H4 (cell line): ENCODE measurements around the gene FOXE3. TPM values are rescaled to one million over a fixed set of nuclear protein-coding genes. Genes with fewer than 3 reads are reported as not detected.

Source experiments
- DNase-seq: peaks from one replicate; pipeline ENCODE4 v3.0.0-alpha.2; 2015; ENCODE audit warnings: low spot score
- total RNA-seq: library from RNA; depleted of rRNA; stranded (reverse); fragments of >200 nt; shearing (Covaris generic); gene quantifications from 2 replicates; pipeline ENCODE4 v1.2.3, GENCODE V29; 2014

Gene FOXE3
- total RNA-seq, 1 experiment from 2014 or later, result not detected

DNA sequence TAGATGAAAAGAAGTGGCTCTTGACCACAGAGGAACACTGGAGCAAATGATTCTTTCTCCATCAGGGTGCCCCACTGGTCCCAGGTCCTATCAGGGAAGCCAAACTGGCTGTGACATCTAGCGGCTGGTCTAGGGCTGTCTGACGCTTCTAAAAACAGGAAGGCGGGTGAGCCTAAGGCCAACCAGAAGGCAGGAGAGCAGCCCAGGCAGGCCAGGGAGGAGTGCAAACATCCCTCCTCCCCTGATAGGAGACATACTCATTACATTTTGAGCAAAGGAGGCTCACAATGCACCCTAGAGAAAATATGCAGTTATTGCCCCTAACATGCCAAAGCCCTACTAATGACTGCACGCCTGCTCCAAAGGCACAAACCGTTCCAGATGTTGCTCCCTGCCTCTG, 10.4 kb upstream of the FOXE3 start:
- no peak for DNase-seq

GRCh38 chr1:47406966-47407365, 9.1 kb upstream of the FOXE3 start:
- no peak for DNase-seq

DNA sequence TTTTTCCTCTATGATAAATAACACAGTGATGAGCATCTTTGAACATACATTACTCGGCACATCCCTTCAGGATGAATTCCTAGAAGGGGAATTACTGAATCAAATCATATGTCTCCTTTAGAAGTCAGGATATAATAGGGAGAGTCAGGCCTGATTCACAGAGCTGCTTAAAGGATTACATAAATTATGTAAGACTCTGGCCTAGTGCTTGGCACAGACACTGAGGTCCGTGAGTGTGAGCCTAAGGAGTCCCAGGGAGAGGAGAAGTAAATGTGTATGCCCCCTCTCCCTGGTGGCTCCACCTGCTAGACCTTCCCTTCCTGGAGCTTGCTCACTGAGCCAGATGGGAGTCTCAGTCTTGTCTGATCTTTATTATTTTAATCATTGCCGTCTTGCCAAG, 8.6 kb upstream of the FOXE3 start:
- DNase-seq, result no peak

DNA sequence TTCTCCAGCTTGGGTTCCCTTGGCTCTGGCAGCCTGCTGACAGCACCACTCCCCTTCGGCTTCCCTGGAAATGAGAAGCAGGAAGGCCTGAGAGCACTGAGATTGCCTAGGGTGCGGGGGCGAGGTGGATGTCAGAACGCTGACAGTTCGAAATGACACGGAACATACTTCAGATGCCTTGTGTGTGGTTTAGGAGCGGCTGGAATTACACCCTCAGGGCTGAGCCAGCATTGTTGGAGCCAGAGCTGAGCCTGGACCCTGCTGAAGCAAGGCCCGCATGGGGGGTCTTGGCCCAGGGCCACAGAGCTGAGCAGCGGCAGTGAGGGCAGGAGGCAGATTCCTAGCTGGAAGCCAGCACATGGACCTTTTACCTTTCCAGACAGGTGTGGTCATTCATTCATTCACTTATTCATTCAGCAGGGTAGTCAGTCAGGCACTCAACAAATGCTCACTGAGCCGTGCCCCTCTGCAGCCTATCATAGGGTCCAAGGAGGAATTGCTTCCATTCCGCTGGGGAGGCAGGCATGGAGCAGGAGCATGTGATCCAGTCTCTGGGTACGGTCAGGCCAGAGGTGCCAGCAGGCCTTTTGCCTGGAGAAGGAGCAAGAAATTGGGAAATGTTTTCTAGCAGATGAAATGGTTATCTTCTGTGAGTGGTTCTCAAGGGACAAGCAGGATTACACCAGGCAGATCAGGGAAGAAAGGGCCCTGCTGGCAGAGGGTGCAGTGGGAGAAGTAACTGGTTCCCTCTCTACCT, 6.6 kb upstream of the FOXE3 start:
- peak; percentile 57 for DNase-seq

- no peak for DNase-seq
Measured at GRCh38 chr1:47410068-47410455, 6.0 kb upstream of the FOXE3 start.

GRCh38 chr1:47411436-47411835, 4.6 kb upstream of the FOXE3 start:
- no peak for DNase-seq

GRCh38 chr1:47412437-47412836, 3.6 kb upstream of the FOXE3 start:
- DNase-seq, result no peak

DNA sequence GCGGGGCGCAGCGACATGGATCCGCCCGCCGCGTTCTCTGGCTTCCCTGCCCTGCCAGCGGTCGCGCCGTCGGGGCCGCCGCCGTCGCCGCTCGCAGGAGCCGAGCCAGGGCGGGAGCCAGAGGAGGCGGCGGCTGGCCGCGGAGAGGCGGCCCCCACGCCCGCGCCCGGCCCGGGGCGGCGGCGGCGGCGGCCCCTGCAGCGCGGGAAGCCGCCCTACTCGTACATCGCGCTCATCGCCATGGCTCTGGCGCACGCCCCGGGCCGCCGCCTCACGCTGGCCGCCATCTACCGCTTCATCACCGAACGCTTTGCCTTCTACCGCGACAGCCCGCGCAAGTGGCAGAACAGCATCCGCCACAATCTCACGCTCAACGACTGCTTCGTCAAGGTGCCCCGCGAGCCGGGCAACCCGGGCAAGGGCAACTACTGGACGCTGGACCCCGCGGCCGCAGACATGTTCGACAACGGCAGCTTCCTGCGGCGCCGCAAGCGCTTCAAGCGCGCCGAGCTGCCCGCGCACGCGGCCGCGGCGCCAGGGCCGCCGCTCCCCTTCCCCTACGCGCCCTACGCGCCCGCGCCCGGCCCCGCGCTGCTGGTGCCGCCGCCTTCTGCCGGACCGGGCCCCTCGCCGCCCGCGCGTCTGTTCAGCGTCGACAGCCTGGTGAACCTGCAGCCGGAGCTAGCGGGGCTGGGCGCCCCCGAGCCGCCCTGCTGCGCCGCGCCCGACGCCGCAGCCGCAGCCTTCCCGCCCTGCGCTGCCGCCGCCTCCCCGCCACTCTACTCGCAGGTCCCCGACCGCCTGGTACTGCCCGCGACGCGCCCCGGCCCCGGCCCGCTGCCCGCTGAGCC, 459 bp downstream of the FOXE3 start:
- DNase-seq, result no peak

GRCh38 chr1:47417170-47418044, 1.3 kb downstream of the FOXE3 start:
- DNase-seq, result no peak

DNA sequence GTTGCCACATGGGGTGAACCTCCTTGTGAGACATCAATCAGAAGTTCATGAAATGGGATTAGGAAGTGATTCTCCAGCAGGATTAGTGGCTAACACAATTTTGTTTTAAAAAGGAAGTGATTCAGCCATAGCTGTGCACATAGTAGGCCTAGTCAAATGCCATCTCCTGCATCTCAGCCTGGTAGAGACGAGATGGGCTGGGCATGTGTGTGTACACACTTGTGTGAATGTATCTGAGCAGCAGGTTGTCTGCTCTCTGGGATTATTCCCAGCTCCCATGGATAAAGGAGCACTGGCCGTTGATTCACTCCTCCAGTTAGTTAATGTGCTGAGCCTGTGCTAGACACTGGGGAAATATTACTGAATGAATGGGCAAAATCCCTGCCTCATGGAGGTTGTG, 2.0 kb downstream of the FOXE3 start:
- DNase-seq, result no peak

GRCh38 chr1:47418681-47419325, 2.7 kb downstream of the FOXE3 start:
- no peak for DNase-seq

DNA sequence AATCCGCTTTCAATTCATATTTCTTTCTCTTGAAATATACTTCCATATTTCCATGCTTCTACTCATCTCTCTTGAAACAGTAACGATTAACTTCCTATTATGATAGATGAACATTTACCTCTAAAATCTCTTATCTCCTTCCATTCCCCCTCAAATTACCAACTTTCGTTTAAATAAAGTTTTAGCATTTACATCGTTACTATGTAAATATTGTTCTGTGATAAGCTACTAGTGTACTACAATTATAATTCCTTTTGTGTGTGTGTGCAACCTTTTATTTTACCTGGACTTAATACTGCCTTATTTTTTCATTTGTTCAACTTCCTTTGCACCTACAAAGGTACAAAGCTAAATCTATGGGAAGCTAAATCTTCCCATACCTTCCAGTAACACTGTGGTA, 4.5 kb downstream of the FOXE3 start:
- no peak for DNase-seq

DNA sequence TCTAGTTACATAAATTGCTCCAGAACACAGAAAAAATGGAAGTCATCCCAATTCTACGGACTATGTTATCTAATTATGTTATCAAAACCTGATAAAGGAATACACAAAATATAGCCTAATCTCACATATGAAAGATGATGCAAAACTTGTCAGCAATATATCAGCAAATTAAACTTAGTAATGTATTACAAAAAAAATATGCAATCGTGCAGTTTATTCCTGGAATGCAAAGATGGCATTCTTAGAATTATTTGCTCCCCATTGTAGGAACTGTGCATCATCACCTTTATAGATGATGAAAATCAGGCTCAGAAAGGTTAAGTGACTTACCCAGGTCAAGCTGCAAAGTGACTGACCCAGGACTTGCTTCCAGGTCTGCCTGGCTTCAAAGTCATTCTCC, 7.8 kb downstream of the FOXE3 start:
- DNase-seq, result no peak

DNA sequence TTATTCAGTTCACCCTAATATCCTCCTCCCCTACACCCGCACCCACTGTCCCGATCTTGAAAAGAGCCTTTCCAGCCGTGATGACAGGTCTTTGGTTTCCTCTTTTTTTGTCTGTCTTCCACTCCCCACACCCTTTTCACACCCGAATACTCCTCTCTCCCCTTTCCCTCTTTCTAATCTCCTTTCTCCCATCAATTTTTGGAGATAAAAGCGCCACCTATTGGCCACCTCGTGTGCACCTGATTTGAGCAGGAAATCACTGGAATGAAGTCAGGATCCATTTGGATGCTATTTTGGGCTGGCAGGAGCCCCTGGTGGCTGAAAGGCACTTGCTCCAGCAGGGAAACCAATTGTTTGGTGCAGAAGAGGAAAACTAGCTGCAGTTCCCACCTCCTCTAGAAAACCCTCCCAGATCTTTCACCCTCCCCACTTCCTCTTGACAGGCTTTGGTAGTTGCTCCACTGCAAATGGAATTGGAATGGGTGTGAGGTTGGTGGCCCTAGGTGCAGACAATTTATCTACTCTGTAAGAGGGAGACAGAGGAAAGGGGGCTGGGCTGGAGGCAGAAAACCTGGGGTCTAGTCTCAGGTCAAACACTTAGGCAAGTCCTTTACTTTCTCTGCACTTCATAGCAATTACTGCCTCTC, 8.4 kb downstream of the FOXE3 start:
- peak; percentile 66 for DNase-seq

- DNase-seq, result peak; percentile 43
Measured at GRCh38 chr1:47431534-47431933, 15.4 kb downstream of the FOXE3 start.

DNA sequence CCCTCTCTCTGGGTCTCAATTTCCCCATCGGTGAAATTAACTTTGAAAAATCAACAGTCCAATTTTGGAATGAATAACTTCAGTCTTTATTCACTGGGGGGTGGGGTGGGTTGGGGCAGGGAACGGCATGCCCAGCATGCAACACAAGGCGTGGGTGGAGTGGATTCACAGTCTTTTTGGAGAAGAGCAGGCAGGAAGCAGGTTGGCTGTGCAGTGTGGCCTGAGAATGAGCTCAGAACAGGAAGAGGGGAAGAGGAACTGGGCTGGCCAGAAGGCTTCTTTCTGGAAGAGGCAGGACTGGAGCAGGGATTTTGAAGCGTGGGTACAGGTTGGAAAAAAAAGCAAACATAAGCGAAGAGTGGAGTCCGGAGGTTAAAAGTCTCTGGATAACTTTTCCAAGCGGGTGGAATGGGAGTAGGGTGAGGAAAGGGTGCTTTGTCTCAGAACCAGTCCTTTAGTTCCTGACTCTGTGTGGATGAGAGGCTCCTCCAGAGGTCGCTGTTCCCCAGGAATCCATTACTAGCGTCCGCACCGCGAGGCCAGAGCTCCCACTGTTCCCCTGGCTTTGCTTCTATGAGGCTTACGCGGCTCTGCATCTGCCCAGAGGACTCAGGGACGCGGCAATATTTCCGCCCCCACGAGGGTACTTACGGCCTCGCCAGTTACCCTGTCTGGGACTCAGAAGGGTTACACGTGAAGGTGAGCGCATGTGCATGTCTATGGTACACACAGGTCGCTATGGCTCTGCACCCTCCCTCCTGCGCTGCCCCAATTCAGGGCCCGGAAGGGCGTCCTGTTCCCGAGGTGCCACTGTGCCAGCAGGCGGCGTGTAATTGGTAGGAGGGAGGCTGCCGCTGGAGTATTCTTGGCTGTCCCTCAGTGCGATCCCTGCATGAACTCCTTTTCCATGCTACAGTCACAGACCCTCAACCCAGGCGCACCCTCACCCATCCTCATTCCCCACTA, 16.3 kb downstream of the FOXE3 start:
- DNase-seq, result peak; percentile 31

GRCh38 chr1:47433037-47433421, 16.9 kb downstream of the FOXE3 start:
- no peak for DNase-seq

DNA sequence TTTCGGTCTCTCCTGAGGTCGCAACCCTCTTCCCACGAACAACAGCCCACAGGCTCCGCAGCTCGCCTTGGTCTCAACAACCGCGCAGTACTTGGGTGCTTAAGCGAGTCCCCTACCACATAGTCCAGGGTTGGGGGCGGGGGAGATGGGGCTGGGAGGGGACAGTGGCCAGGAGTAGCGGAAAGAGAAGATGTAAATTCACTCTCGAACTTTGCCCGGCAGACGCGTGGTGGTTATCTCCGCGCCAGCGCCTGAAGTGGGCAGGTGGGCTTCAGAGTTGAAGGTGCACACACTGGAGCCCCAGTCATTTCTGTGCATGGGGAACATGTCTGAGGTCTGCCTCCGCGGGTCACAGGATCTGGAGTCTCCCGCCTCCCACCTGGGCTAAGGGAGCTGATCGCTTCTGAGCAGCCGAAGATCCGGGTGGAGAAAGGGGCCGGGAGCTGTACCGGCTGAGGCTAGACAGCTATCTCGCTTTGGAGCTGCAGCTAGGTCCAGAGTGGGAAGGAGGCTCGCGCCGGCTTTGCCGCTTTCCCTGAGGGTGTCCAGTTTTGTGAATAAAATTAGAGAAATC, 17.5 kb downstream of the FOXE3 start:
- no peak for DNase-seq

GRCh38 chr1:47434051-47434842, 18.2 kb downstream of the FOXE3 start:
- no peak for DNase-seq
